Measurements from ENCODE around the gene FSTL4.

GRCh38 chr5:133528841-133529240 lies 83.5 kb downstream of the FSTL4 start:
- no peak for TF ChIP-seq CTCF (IDR thresholded peaks at IDR 0.05)
- TF ChIP-seq POLR2A (IDR thresholded peaks at IDR 0.05) = no peak

All from upper lobe of left lung (tissue), 4 donors.